Measurements from ENCODE around the gene HIGD1B.

The HIGD1B gene

DNA sequence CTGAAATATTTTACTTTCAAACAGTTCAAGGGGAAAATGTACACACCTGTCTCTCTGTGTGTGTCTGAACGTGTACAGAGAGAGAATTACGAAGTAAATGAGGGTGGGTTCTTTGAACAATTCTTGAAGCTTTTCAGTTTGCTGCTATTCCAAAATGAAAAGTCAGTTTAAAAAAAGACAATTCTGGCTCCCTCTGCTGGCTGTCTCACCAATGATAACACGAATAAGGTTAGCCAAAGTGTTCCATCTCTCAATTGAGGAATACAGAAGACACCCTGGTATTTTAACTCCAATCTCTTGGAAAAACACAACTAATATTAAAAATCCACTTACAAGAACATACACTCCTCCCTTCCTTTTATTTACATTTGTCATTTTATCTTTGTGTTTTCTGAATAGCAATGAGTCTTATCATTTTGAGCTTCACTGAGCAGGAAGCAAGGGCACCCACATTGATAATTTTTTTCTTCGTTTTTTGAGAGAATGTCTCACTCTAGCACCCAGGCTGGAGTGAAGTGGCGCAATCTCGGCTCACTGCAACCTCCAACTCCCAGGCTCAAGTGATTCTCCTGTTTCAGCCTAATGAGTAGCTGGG lies 31.0 kb downstream of the HIGD1B start:
- peak; percentile 19 for DNase-seq (ENCODE audit: low spot score)

DNA sequence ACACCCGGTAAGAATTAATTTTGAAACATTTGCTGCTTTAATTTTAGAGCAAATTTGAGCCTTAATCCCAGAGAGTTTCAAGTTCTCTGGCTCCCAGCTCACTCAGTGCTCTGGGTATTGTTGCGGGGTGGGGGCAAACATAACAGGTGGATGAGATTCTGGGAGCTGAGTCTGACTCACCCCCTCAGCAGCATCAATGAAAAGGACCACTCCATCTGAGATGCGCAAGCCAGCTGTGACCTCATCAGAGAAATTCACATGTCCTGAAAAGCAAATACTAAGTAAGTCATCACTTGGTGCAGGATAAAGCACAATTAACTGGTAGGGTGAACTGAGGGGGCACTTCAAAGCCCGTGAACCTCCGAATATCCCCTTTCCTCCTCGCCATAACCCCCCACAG lies 31.7 kb downstream of the HIGD1B start:
- DNase-seq (ENCODE audit: low spot score) = no peak

GRCh38 chr17:44880062-44880461 lies 32.4 kb downstream of the HIGD1B start:
- DNase-seq (ENCODE audit: low spot score) = no peak

GRCh38 chr17:44881145-44881544 lies 33.5 kb downstream of the HIGD1B start:
- DNase-seq (ENCODE audit: low spot score) = no peak

DNA sequence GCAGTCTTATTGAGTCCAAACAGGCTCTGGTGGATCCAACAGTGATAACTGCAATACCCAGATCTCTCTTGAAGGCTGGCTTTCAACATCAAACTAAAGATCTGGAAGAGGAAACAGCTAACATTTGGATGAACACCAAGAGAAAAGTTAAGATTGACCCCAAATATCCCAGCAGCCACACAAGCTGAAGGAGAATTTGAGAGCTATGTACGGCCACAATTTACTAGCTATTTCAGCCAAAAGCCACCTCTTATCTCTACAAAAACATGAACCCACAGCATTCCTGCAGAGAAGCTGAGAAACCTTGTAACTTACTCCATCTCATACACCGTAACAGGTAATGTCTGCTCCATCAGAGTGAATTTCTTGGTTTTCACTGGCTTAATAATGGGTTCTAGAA lies 37.3 kb downstream of the HIGD1B start:
- no peak for DNase-seq (ENCODE audit: low spot score)

- no peak for DNase-seq (ENCODE audit: low spot score)
Measured at GRCh38 chr17:44887016-44887415, 39.3 kb downstream of the HIGD1B start.

GRCh38 chr17:44887971-44888954 lies 40.6 kb downstream of the HIGD1B start:
- no peak for DNase-seq (ENCODE audit: low spot score)

- DNase-seq (ENCODE audit: low spot score) = no peak
Measured at GRCh38 chr17:44889003-44889402, 41.3 kb downstream of the HIGD1B start.

GRCh38 chr17:44892250-44892649 lies 44.6 kb downstream of the HIGD1B start:
- no peak for DNase-seq (ENCODE audit: low spot score)

GRCh38 chr17:44894642-44895041 lies 47.0 kb downstream of the HIGD1B start:
- DNase-seq (ENCODE audit: low spot score) = no peak

- DNase-seq (ENCODE audit: low spot score) = no peak
Measured at GRCh38 chr17:44898768-44899073, 51.0 kb downstream of the HIGD1B start.

GRCh38 chr17:44899074-44899782 lies 51.5 kb downstream of the HIGD1B start, which contains the start of gene EFTUD2:
Gene EFTUD2 (minus strand): TSS chr17:44899445. CDS start chr17:44894521, 4,924 bp downstream.
- peak; percentile 90 for DNase-seq (ENCODE audit: low spot score)

Data from HuH-7 (cell line).